SJSA1 (cell line): Measurements from ENCODE around the gene MAGI1. TPM values are rescaled to one million over a fixed set of nuclear protein-coding genes. Genes with fewer than 3 reads are reported as not detected.

Experiments used
- DNase-seq, 2 experiments: peaks; one replicate each; pipeline ENCODE4 v3.0.0-alpha.2; 2015 to 2020; ENCODE audit warnings: low spot score in 2 of 2, low read depth in 1 of 2
- H3K27ac ChIP-seq: fragments of 250-450 bp; sonication (Bioruptor Pico); 2 replicates; pipeline ENCODE4 v1.5.1; 2020; ENCODE audit warnings: mild to moderate bottlenecking, moderate library complexity
- H3K27me3 ChIP-seq: fragments of 250-450 bp; sonication (Bioruptor Pico); replicated peaks from 2 replicates; pipeline ENCODE4 v1.5.1; 2020; ENCODE audit warnings: mild to moderate bottlenecking, moderate library complexity
- H3K36me3 ChIP-seq: fragments of 250-450 bp; sonication (Bioruptor Pico); 2 replicates; pipeline ENCODE4 v1.5.1; 2020; ENCODE audit warnings: mild to moderate bottlenecking
- H3K4me1 ChIP-seq: fragments of 250-450 bp; sonication (Bioruptor Pico); replicated peaks from 2 replicates; pipeline ENCODE4 v1.6.1; 2021; ENCODE audit warnings: mild to moderate bottlenecking
- H3K4me3 ChIP-seq: fragments of 250-450 bp; sonication (Bioruptor Pico); 2 replicates; pipeline ENCODE4 v1.5.1; 2020; ENCODE audit warnings: mild to moderate bottlenecking
- H3K9me3 ChIP-seq: fragments of 250-450 bp; sonication (Bioruptor Pico); replicated peaks from 2 replicates; pipeline ENCODE4 v1.5.1; 2020; ENCODE audit warnings: mild to moderate bottlenecking
- total RNA-seq: library from RNA; depleted of rRNA; stranded (reverse); fragments of >200 nt; shearing (Covaris generic); gene quantifications from 2 replicates; pipeline ENCODE4 v1.2.3, GENCODE V29; 2014

MAGI1 gene
- total RNA-seq, 1 experiment from 2014 or later: 4.6 TPM

- H3K27me3 ChIP-seq: no peaks in the 10 kb centered on the region
- no peak overlapping the region for H3K27ac ChIP-seq
- H3K4me1 ChIP-seq: peaks cover 3% of the 10 kb centered on the region; the same call in 1 of the 2 replicates
- DNase-seq: peak in 1 of 2 experiments; percentile 39
- H3K4me3 ChIP-seq: no peak overlapping the region
- H3K36me3 ChIP-seq: no peaks in the 10 kb centered on the region
- H3K9me3 ChIP-seq: no peaks in the 10 kb centered on the region
Observed at GRCh38 chr3:65597226-65597951, 441.3 kb downstream of the MAGI1 start.

- peaks cover 3% of the 10 kb centered on the region; the same call in 1 of the 2 replicates for H3K4me1 ChIP-seq
- no peaks in the 10 kb centered on the region for H3K36me3 ChIP-seq
- H3K27ac ChIP-seq: no peak overlapping the region
- DNase-seq: no peak
- no peak overlapping the region for H3K4me3 ChIP-seq
- no peaks in the 10 kb centered on the region for H3K9me3 ChIP-seq
- H3K27me3 ChIP-seq: no peaks in the 10 kb centered on the region
Observed at GRCh38 chr3:65596571-65597225, 442.0 kb downstream of the MAGI1 start.

GRCh38 chr3:65596029-65596300 is 442.8 kb downstream of the MAGI1 start:
- DNase-seq: no peak
- Histone ChIP-seq H3K4me1 (peaks cover 3% of the 10 kb centered on the region; the same call in 1 of the 2 replicates), H3K36me3 (no peaks in the 10 kb centered on the region), H3K27ac (no peak overlapping the region), H3K4me3 (no peak overlapping the region), H3K27me3 (no peaks in the 10 kb centered on the region), H3K9me3 (no peaks in the 10 kb centered on the region)

- no peaks in the 10 kb centered on the region for H3K27me3 ChIP-seq
- H3K9me3 ChIP-seq: no peaks in the 10 kb centered on the region
- no peak overlapping the region for H3K4me3 ChIP-seq
- no peak for DNase-seq
- H3K4me1 ChIP-seq: peaks cover 3% of the 10 kb centered on the region; the same call in 1 of the 2 replicates
- H3K27ac ChIP-seq: no peak overlapping the region
- no peaks in the 10 kb centered on the region for H3K36me3 ChIP-seq
Observed at GRCh38 chr3:65595222-65596028, 443.3 kb downstream of the MAGI1 start.

GRCh38 chr3:65593780-65594752 is 444.7 kb downstream of the MAGI1 start:
- H3K9me3 ChIP-seq: no peaks in the 10 kb centered on the region
- H3K27ac ChIP-seq: no peak overlapping the region
- peaks cover 3% of the 10 kb centered on the region; the same call in 1 of the 2 replicates for H3K4me1 ChIP-seq
- H3K4me3 ChIP-seq: no peak overlapping the region
- DNase-seq: no peak
- no peaks in the 10 kb centered on the region for H3K36me3 ChIP-seq
- no peaks in the 10 kb centered on the region for H3K27me3 ChIP-seq

GRCh38 chr3:65591313-65591712 is 447.4 kb downstream of the MAGI1 start:
- no peaks in the 10 kb centered on the region for H3K4me1 ChIP-seq

GRCh38 chr3:65588884-65589283 is 449.8 kb downstream of the MAGI1 start:
- DNase-seq: no peak
- H3K4me1 ChIP-seq: no peaks in the 10 kb centered on the region
- no peaks in the 10 kb centered on the region for H3K27me3 ChIP-seq
- H3K36me3 ChIP-seq: no peaks in the 10 kb centered on the region
- no peaks in the 10 kb centered on the region for H3K9me3 ChIP-seq
- no peak overlapping the region for H3K27ac ChIP-seq
- H3K4me3 ChIP-seq: no peak overlapping the region

More at GRCh38 chr3:65591313-65591712, 447.4 kb downstream of the MAGI1 start:
- no peak overlapping the region for H3K27ac ChIP-seq
- H3K9me3 ChIP-seq: no peaks in the 10 kb centered on the region
- H3K4me3 ChIP-seq: no peak overlapping the region
- no peaks in the 10 kb centered on the region for H3K36me3 ChIP-seq
- no peak for DNase-seq
- no peaks in the 10 kb centered on the region for H3K27me3 ChIP-seq

- H3K4me1 ChIP-seq: no peaks in the 10 kb centered on the region
- H3K27me3 ChIP-seq: no peaks in the 10 kb centered on the region
- H3K27ac ChIP-seq: no peak overlapping the region
- H3K9me3 ChIP-seq: no peaks in the 10 kb centered on the region
- H3K4me3 ChIP-seq: no peak overlapping the region
- DNase-seq: no peak
- no peaks in the 10 kb centered on the region for H3K36me3 ChIP-seq
Observed at GRCh38 chr3:65587650-65588439, 450.9 kb downstream of the MAGI1 start.

GRCh38 chr3:65584913-65585312 is 453.8 kb downstream of the MAGI1 start:
- Histone ChIP-seq H3K27me3 (no peaks in the 10 kb centered on the region), H3K9me3 (no peaks in the 10 kb centered on the region), H3K4me1 (no peaks in the 10 kb centered on the region), H3K27ac (no peak overlapping the region), H3K4me3 (no peak overlapping the region), H3K36me3 (no peaks in the 10 kb centered on the region)
- DNase-seq: no peak

GRCh38 chr3:65584002-65584401 is 454.7 kb downstream of the MAGI1 start:
- Histone ChIP-seq H3K4me3 (no peak overlapping the region), H3K4me1 (no peaks in the 10 kb centered on the region), H3K27me3 (no peaks in the 10 kb centered on the region), H3K36me3 (no peaks in the 10 kb centered on the region), H3K9me3 (no peaks in the 10 kb centered on the region), H3K27ac (no peak overlapping the region)
- DNase-seq: no peak

- Histone ChIP-seq H3K27me3 (no peaks in the 10 kb centered on the region), H3K36me3 (no peaks in the 10 kb centered on the region), H3K4me1 (no peaks in the 10 kb centered on the region), H3K9me3 (no peaks in the 10 kb centered on the region), H3K27ac (no peak overlapping the region), H3K4me3 (no peak overlapping the region)
- no peak for DNase-seq
Observed at GRCh38 chr3:65583188-65583587, 455.5 kb downstream of the MAGI1 start.

GRCh38 chr3:65582012-65582717 is 456.6 kb downstream of the MAGI1 start:
- DNase-seq: no peak
- no peak overlapping the region for H3K27ac ChIP-seq
- no peaks in the 10 kb centered on the region for H3K9me3 ChIP-seq
- H3K36me3 ChIP-seq: no peaks in the 10 kb centered on the region
- H3K4me1 ChIP-seq: peaks cover 5% of the 10 kb centered on the region
- H3K4me3 ChIP-seq: no peak overlapping the region
- no peaks in the 10 kb centered on the region for H3K27me3 ChIP-seq
